BLaER1 treated with 17β-estradiol and CSF1 and Interleukin-3, amounts not matched to agents 10 nM and 100 nM (cell line): Measurements from ENCODE around the gene GK.
"Not testable (repeated sequence)": the region's sequence is repeated elsewhere in the genome, so short reads cannot be mapped to it uniquely, and the experiment has no call there.

Experiments used
- H3K27ac ChIP-seq, 11 experiments: shearing (Covaris generic); formaldehyde crosslinking; 2 replicates each; pipeline ENCODE4 v1.8.1; 2022
- H3K27me3 ChIP-seq, 11 experiments: shearing (Covaris generic); formaldehyde crosslinking; 2 replicates each; pipeline ENCODE4 v1.8.1; 2022
- H3K36me3 ChIP-seq, 11 experiments: shearing (Covaris generic); formaldehyde crosslinking; 2 replicates each; pipeline ENCODE4 v1.8.1; 2022
- H3K4me1 ChIP-seq, 10 experiments: shearing (Covaris generic); formaldehyde crosslinking; 2 replicates each; pipeline ENCODE4 v1.8.1; 2022
- H3K4me2 ChIP-seq, 11 experiments: shearing (Covaris generic); formaldehyde crosslinking; 2 replicates each; pipeline ENCODE4 v1.8.1; 2022
- H3K4me3 ChIP-seq, 10 experiments: shearing (Covaris generic); formaldehyde crosslinking; 2 replicates each; pipeline ENCODE4 v1.8.1; 2022
- H3K9ac ChIP-seq, 11 experiments: shearing (Covaris generic); formaldehyde crosslinking; 2 replicates each; pipeline ENCODE4 v1.8.1; 2022
- H3K9me3 ChIP-seq, 11 experiments: shearing (Covaris generic); formaldehyde crosslinking; replicated peaks in 1 of 11; 2 replicates each; pipeline ENCODE4 v1.8.1; 2022
- H4K20me1 ChIP-seq, 11 experiments: shearing (Covaris generic); formaldehyde crosslinking; 2 replicates each; pipeline ENCODE4 v1.8.1; 2022
- Cebpa-rat ChIP-seq, 11 experiments: shearing (Covaris generic); IDR thresholded peaks; 2 replicates each; pipeline ENCODE4 v1.8.1; 2022

GK gene

DNA sequence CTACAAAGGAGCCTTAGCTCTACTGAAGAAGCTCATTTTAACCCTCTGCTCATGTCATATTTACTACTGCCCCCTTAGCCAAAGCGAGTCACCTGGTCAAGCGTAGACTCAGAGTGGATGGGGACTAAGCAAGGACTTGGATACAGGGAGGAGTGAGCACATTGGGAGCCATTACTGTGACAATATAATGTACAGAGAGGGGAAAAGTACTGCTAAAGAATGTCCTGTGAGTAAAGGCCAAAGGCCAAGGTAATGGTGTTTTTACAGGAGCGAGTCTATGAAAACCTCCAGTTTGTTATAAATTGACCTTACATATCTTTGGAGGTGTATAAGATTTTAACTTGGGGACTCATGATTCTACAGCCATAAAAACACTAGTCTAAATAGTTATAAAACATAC is 10.6 kb upstream of the GK start:
- Histone ChIP-seq H3K36me3 (no peaks in the 10 kb centered on the region), H3K4me3 (peak overlapping the region in 1 of 10 experiments; percentile 1; a peak in 1 of 20 replicates), H3K27ac (peak overlapping the region in 10 of 11 experiments; percentile 6 to 100 (median 90); a peak in 20 of 22 replicates), H3K9me3 (peaks cover 0 to 21% (median 18%) of the 10 kb centered on the region in 11 experiments; a peak in 17 of 22 replicates), H3K4me1 (peaks cover 0 to 89% (median 33%) of the 10 kb centered on the region in 10 experiments; a peak in 14 of 20 replicates), H3K9ac (peak overlapping the region in 6 of 11 experiments; percentile 68 to 91 (median 80); a peak in 12 of 22 replicates), H4K20me1 (no peaks in the 10 kb centered on the region), H3K4me2 (peak overlapping the region in 7 of 11 experiments; percentile 52 to 93 (median 81); a peak in 13 of 22 replicates), H3K27me3 (no peaks in the 10 kb centered on the region)
- no peak for TF ChIP-seq Cebpa-rat (IDR thresholded peaks at IDR 0.05)

GRCh38 chrX:30643313-30643821 is 9.9 kb upstream of the GK start:
- peak in 9 of 11 experiments; percentile 28 to 98 (median 74); a peak in 13 of 22 replicates for TF ChIP-seq Cebpa-rat (IDR thresholded peaks at IDR 0.05)
- peak overlapping the region in 8 of 11 experiments; percentile 42 to 91 (median 78); a peak in 16 of 22 replicates for H3K9ac ChIP-seq
- H3K4me2 ChIP-seq = peak overlapping the region in 8 of 11 experiments; percentile 5 to 93 (median 78); a peak in 15 of 22 replicates
- no peaks in the 10 kb centered on the region for H4K20me1 ChIP-seq
- H3K36me3 ChIP-seq = no peaks in the 10 kb centered on the region
- H3K9me3 ChIP-seq = peaks cover 0 to 21% (median 18%) of the 10 kb centered on the region in 11 experiments; a peak in 17 of 22 replicates
- H3K27ac ChIP-seq = peak overlapping the region; percentile 14 to 100 (median 88); a peak in 20 of 22 replicates
- peak overlapping the region in 2 of 10 experiments; percentile 1 to 14; a peak in 2 of 20 replicates for H3K4me3 ChIP-seq
- peaks cover 0 to 84% (median 26%) of the 10 kb centered on the region in 10 experiments; a peak in 14 of 20 replicates for H3K4me1 ChIP-seq
- no peaks in the 10 kb centered on the region for H3K27me3 ChIP-seq

DNA sequence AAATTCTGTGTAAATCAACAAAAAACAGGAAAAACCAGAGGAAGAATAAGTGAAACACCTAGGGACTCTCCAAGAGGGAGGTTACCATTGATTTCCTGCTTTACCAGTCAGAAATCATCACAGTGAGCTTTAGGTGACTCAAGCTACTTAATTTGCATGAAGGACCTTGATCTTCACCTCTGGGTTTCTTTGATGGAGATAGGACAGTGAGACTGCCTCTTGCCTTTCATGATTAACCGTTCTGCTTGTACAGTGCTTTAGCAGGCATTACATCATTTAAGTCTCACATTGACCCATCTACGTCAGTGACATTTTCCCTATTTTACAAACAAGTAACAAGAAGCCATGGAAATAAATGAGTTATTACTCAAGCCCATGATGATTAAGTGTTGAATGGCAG is 3.4 kb upstream of the GK start:
- no peak for TF ChIP-seq Cebpa-rat (IDR thresholded peaks at IDR 0.05)
- Histone ChIP-seq H3K4me3 (no peak overlapping the region), H3K4me2 (peak overlapping the region in 5 of 11 experiments; percentile 5 to 54 (median 21); a peak in 7 of 22 replicates), H3K27ac (peak overlapping the region in 5 of 11 experiments; percentile 10 to 95 (median 52); a peak in 8 of 22 replicates), H3K27me3 (no peaks in the 10 kb centered on the region), H3K4me1 (peaks cover 5 to 57% (median 10%) of the 10 kb centered on the region in 10 experiments; a peak in 15 of 20 replicates), H4K20me1 (no peaks in the 10 kb centered on the region), H3K36me3 (peaks cover 0 to 8% (median 0%) of the 10 kb centered on the region in 11 experiments; a peak in 3 of 22 replicates), H3K9me3 (peaks cover 0 to 13% (median 0%) of the 10 kb centered on the region in 11 experiments; a peak in 5 of 22 replicates), H3K9ac (no peak overlapping the region)

- Histone ChIP-seq H4K20me1 (no peaks in the 10 kb centered on the region), H3K4me1 (peaks cover 7 to 60% (median 14%) of the 10 kb centered on the region in 10 experiments; a peak in 16 of 20 replicates), H3K9me3 (peaks cover 0 to 13% (median 0%) of the 10 kb centered on the region in 11 experiments; a peak in 5 of 22 replicates), H3K9ac (peak overlapping the region; percentile 81 to 99 (median 90)), H3K27ac (peak overlapping the region; percentile 69 to 98 (median 93)), H3K4me3 (peak overlapping the region; percentile 64 to 84 (median 74)), H3K27me3 (no peaks in the 10 kb centered on the region), H3K36me3 (peaks cover 0 to 29% (median 0%) of the 10 kb centered on the region in 11 experiments; a peak in 4 of 22 replicates), H3K4me2 (peak overlapping the region; percentile 57 to 75 (median 63))
- no peak for TF ChIP-seq Cebpa-rat (IDR thresholded peaks at IDR 0.05)
These were observed 452 bp upstream of the GK start for GRCh38 chrX:30652527-30653414.

DNA sequence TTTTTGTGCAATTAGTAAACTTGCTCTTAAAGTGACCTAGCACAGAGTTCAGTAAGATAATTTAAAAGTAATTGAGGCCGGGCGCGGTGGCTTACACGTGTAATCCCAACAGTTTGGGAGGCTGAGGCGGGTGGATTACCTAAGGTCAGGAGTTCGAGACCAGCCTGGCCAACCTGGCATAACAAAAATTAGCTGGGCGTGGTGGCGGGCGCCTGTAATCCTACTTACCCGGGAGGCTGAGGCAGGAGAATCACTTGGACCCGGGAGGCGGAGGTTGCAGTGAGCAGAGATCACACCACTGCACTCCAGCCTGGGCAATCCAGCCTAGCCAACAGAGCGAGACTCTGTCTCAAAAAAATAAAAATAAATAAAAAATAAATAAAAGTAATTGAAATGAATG is 1.2 kb downstream of the GK start:
- peaks cover 0 to 29% (median 0%) of the 10 kb centered on the region in 11 experiments; a peak in 4 of 22 replicates for H3K36me3 ChIP-seq
- H4K20me1 ChIP-seq, H3K27me3 ChIP-seq: not testable (repeated sequence)
- peak overlapping the region; percentile 81 to 99 (median 86) for H3K9ac ChIP-seq
- peak overlapping the region; percentile 64 to 84 (median 74); a peak in 19 of 20 replicates for H3K4me3 ChIP-seq
- H3K27ac ChIP-seq = peak overlapping the region in 9 of 11 experiments; percentile 76 to 98 (median 91); a peak in 16 of 22 replicates
- peaks cover 7 to 73% (median 21%) of the 10 kb centered on the region in 10 experiments; a peak in 16 of 20 replicates for H3K4me1 ChIP-seq
- peak overlapping the region; percentile 51 to 87 (median 77) for H3K4me2 ChIP-seq
- peaks cover 0 to 13% (median 0%) of the 10 kb centered on the region in 11 experiments; a peak in 6 of 22 replicates for H3K9me3 ChIP-seq

DNA sequence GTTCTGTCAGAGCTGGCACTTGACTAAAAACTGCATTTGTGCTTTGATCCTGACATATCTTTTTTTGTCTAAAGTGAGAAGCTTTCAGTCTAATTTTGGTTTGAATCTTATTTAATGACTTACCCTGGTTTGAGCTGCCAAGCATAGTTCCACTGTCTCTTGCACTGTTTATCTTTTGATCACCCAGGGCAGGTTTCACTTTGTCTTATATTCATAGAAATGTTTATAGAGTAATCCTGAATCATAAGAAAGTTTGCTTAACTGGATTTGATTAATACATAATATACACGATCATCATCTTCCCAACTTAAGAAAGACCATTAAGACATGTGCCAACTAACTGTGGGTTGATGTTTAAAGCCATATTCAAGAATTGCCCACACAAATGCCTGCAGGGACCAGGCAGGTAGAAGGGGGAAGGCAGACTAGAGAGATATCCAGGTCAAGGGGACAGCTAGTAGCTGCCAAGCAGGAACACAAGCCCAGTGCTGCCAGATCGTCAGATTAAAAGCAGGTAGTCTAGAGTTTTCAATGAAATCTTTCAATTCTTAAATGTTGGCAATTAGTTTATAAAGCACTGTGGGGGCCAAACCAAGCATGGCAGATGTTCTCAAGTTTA is 1.9 kb downstream of the GK start:
- H3K4me2 ChIP-seq = peak overlapping the region; percentile 51 to 87 (median 77)

DNA sequence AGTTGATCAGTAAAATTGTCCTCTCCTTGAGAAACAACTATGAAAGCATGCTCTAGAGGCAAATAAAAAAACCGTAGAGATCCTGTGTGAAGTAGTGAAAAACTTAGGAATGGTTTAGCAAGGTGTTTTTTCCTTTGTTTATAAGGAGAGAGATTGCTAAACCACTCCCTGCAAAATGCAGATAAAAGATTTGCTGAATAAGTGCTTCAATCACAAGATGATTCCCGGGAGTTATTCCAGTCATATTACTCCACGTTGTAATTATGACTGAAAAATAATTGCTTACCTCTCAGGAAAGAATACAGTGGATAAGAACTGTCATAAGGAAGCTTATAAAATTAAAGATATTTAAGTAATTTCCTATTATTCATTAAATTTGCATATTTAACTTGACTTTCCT is 2.8 kb downstream of the GK start:
- H3K27ac ChIP-seq = peak overlapping the region in 5 of 11 experiments; percentile 86 to 98 (median 96); a peak in 9 of 22 replicates
- peaks cover 7 to 75% (median 25%) of the 10 kb centered on the region in 10 experiments; a peak in 16 of 20 replicates for H3K4me1 ChIP-seq
- H3K27me3 ChIP-seq = no peaks in the 10 kb centered on the region
- H3K9me3 ChIP-seq = peaks cover 0 to 13% (median 0%) of the 10 kb centered on the region in 11 experiments; a peak in 6 of 22 replicates
- H3K4me3 ChIP-seq = peak overlapping the region in 3 of 10 experiments; percentile 71 to 77 (median 74); a peak in 6 of 20 replicates
- H3K36me3 ChIP-seq = peaks cover 0 to 39% (median 0%) of the 10 kb centered on the region in 11 experiments; a peak in 5 of 22 replicates
- H3K9ac ChIP-seq = peak overlapping the region in 4 of 11 experiments; percentile 95 to 99 (median 98); a peak in 7 of 22 replicates
- no peak for TF ChIP-seq Cebpa-rat (IDR thresholded peaks at IDR 0.05)
- H3K4me2 ChIP-seq = peak overlapping the region in 6 of 11 experiments; percentile 51 to 86 (median 75); a peak in 9 of 22 replicates
- peaks cover 0 to 14% (median 0%) of the 10 kb centered on the region in 11 experiments; a peak in 3 of 22 replicates for H4K20me1 ChIP-seq

More for the DNA sequence above, 1.9 kb downstream of the GK start:
- Histone ChIP-seq H3K27ac (peak overlapping the region in 6 of 11 experiments; percentile 32 to 98 (median 96); a peak in 10 of 22 replicates), H3K9ac (peak overlapping the region in 7 of 11 experiments; percentile 24 to 99 (median 95); a peak in 11 of 22 replicates), H4K20me1 (peaks cover 0 to 5% (median 0%) of the 10 kb centered on the region in 11 experiments; a peak in 2 of 22 replicates), H3K4me3 (peak overlapping the region in 8 of 10 experiments; percentile 71 to 84 (median 74); a peak in 13 of 20 replicates), H3K4me1 (peaks cover 7 to 73% (median 24%) of the 10 kb centered on the region in 10 experiments; a peak in 16 of 20 replicates), H3K27me3 (no peaks in the 10 kb centered on the region), H3K9me3 (peaks cover 0 to 13% (median 0%) of the 10 kb centered on the region in 11 experiments; a peak in 6 of 22 replicates), H3K36me3 (peaks cover 0 to 30% (median 0%) of the 10 kb centered on the region in 11 experiments; a peak in 5 of 22 replicates)
- no peak for TF ChIP-seq Cebpa-rat (IDR thresholded peaks at IDR 0.05)
